IPS-11a (cell line): ENCODE results near the gene HNRNPH3.

Experiments used
- H3K4me3 ChIP-seq: one replicate; pipeline ENCODE4 v1.5.1; 2013; ENCODE audit warnings: low read depth, low read length, control low read depth

HNRNPH3 gene

DNA sequence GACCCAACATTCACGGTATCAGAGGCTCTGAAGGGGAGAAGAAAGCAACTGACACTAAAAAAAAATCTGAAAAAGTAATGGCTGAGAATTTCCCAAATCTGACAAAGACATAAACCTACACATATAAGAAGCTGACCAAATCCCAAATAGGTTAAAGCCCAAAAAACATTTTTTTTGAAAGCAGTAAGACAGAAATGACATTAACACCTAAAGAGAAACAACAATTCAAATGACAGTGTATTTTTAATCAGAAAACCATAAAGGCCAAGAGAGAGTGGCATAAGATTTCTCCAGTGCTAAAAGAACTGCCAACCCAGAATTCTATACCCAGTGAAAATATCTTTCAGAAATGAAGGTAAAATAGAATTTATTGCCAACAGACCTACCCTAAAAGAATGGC lies 39.7 kb downstream of the HNRNPH3 start:
- H3K4me3 ChIP-seq = no peak overlapping the region

GRCh38 chr10:68385740-68386139 lies 53.9 kb downstream of the HNRNPH3 start:
- H3K4me3 ChIP-seq = no peak overlapping the region
